Stimulated activated CD4-positive, alpha-beta T cell treated with anti-CD3 and anti-CD28 coated beads, TNF-alpha, amount 100 ng/mL, for 24 hours (primary cell): ENCODE data around the gene E2F6.
"Not testable (repeated sequence)": the region's sequence is repeated elsewhere in the genome, so short reads cannot be mapped to it uniquely, and the experiment has no call there.

ENCODE experiments used
- DNase-seq, 3 experiments: peaks; one replicate each; pipeline ENCODE4 v3.0.0-alpha.2; 2020; ENCODE audit warnings: low read depth in 3 of 3

Gene E2F6

DNA sequence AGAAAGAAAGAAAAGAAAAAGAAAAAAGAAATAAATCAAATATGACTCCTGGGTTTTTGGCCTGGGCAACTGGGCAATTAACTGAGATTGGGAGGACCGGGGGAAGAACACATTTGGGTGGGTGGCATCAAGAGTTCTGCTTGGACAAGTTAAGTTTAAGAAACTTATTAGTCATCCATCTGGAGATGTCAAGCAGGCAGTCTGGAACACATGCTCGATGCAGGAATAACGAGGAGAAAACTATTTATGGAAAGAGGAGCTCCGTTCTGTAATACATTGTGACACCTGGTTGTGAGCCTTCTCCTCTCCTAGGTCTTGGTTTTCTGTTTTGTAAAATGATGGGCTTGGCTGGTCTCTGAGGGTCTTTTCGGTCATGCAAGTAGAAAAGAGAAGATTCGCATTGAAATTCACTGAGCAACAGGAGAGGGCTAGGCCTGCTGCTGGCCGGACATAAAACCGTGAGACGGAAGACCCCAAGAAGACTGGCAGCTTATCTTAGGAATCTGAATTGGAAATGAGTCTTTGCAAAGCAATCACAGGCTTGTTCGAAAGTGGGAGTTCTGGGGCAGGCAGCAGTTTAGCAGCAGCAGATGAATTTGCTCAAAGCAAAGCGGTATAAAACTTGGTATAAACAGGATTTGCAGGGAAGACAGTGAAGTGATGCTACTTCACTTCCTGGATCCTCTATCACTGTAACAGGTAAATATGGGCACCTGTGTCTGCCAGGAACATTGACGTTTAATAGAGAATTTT lies 51.4 kb downstream of the E2F6 start:
- no peak for DNase-seq

DNA sequence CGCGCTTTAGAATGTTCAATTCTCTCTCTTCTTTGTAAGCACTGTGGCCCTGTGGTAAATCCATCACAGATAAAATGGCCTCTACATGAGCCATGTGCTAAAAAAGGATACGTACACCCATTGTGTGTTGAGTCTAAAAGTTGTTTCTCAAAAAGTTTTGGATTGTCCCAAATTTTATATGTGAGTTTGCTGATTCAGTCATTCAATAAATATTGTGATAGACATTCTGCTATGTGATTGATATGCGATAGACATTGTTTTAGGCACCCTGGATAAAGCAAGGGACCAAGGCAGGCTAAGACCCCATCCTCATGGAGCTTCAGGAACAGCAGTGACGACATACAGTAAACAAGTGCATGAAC lies 53.5 kb downstream of the E2F6 start:
- DNase-seq: no peak

DNA sequence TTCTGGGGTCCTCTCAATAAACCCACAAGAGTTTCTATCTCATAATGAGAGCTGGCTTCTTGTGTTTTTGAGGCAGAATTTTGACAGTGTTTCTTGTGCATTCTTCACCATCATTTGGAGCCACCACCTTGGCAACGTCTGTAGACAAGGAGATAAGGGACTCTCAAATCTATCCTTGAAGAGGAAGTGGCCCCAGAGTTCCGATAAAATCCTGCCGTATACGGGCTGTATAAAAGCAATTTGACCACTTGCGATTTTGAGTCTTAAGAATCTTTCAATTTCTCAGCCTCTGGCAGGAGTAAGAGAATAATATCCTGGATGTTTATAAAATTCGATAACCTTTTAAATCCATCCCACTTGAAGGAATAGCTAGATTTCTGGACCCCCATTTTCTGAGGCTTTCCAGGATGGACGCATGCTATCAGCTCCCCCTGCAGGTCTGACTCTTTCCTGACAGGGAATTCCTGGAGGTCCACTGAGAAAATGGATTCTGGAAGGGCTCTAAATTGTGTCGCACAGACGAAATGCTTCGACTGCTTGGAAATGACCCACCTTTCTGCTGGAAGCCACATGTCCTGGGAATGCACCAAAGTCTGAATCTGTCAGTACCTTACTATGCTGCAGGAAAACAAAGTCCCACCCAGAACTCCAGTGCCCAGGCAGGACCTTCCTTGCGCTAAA lies 54.1 kb downstream of the E2F6 start:
- DNase-seq: no peak

DNA sequence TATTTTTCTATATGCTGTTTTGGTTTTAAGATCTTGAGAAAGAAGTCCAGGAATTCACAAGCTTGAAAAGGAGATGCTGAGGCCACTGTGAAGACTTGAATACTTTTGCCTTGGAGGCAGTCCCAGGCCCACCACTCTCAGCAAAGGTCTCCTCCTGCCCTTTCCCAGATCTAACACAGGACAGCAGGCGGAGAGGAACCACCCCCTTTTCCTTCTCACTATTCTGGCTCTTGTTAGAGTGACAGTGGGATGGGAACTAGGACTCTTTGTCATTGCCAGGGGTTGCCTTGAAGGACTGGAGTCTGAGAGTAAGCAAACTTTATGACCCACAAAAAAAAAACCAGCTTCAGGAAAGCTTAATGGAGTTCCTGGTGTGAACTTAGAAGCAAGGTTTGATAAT lies 54.7 kb downstream of the E2F6 start:
- DNase-seq: no peak

DNA sequence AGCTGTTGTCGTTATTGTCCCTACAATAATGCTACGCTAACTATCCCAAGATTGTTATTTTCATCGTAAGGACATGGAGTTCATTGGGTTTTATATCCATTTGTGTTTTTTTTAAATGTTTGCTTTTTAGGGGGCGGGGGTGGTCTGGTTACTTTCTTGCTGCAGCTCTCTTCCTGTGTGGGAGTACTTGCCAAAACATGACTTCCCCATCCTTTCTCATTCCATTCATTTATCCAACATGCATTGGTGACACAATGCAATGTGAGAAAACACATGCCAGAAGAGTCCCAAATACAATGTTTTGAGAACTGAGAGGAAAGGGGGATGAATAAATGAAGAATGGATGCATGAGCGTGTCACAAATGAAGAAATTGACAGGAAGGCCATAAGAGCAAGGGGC lies 55.9 kb downstream of the E2F6 start:
- no peak for DNase-seq

DNA sequence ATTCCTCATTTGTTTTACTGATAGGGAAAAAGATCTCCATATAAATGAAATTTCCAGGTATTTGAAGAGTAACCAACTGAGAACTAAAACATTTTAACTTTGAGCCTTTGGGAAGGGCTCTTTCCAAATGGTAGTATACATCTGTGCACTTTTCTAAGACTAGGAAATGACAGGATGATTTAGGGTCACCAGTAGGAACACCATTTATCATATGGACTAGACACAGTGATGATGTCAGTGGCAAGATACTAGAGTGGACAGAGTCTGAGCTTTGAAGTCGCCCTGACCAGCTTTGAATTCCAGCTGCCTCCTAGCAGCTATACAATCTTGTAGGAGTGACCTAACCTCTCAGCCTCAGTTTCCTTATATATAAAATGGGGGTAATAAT lies 56.4 kb downstream of the E2F6 start:
- DNase-seq: no peak

DNA sequence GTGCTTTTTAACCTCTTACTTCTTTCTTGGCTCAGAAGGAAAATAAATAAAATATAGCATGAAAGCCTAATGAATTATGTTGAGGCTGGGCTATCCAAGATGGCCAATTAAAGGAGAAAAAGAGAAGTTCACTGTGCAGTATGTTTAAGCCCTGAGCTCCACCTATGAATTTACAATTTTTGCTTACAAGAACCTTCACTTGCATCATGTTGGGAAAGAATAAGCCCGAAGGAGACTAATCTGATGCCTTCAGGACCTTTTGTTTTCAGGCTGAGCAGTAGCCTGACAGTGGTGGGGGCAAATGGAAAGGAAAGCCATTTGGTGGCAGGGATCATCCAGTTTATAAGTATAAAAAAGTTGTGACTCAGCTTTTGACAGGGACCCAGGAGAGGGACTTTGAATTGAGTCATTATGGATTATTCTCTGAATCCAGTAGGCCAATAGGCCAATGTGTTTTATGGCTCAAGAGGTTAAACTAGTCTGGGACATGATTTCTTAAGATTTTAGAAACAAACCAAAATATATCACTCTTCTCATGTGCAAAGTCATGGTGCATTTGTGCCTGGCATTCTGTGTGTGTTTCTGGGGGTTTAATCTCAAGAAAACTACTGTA lies 56.9 kb downstream of the E2F6 start:
- no peak for DNase-seq

DNA sequence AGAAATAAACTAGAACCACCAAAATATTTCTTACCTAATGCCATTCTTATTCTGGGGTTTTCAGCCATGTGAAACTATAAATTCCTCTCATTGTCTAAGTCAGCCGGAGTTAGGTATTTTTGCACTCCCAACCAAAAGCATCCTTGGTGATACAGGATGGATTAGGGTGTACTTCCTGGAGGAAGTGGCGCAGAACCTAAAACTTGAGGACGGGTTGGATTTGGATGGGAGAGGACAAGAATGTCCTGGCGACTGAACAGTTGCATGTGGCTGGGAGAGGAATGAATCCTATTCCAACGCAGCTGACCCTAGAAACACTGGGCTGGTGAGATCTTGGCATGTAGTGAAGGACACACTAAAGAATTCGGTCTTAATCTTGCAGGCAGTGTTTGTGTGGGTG lies 58.5 kb downstream of the E2F6 start:
- DNase-seq: no peak

DNA sequence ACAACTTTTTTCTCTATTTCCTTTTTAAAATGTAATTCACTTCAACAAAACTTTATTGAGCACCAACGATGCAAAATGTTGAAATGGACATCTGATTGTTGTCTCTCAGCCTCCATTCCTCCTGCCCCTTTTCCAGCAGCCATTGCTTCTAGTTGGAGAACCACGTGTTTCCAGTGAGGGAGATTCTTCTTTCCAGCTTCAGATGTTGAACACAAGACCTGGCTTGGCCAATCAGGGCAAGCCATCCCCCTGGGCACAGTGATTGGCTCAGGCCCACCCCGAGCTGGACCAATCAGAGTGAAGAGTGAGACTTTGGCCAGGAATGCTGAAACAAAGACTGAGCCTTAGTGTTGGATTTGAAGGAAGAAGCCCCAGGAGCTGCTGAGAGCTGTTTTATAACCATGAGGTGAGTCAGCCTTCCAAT lies 59.0 kb downstream of the E2F6 start:
- DNase-seq: no peak

DNA sequence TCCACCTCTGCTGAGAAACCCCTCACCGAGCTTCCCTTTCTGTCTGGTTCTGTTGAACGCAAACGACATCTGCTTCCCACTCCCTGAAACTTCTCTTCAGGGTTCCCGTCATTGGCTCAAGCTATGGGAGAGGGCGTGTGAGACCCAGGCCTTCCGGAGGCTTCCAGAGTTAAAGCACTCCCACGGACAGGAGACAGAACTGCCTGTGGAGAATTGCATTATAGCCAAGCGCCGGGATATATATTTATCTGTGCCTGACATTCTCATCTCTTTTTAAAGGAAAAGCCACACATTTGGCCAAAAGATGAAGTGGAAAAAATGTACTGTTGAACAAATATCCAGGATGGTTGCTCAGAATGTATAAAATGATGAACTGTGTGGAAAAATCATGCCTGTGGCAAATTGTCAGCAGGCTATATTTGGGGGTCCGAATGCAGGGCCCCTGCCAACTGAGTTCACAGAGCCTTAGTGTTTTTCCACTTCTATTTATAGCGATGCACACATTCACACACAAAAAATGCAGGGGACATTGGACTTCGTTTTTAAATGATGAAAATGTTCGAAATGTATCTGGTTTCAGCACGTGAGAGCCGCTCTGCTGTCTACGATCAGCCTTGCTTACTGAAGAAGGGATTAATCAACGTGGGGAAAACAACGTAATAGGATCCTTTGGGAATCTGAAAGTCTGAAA lies 59.5 kb downstream of the E2F6 start:
- DNase-seq: no peak

DNA sequence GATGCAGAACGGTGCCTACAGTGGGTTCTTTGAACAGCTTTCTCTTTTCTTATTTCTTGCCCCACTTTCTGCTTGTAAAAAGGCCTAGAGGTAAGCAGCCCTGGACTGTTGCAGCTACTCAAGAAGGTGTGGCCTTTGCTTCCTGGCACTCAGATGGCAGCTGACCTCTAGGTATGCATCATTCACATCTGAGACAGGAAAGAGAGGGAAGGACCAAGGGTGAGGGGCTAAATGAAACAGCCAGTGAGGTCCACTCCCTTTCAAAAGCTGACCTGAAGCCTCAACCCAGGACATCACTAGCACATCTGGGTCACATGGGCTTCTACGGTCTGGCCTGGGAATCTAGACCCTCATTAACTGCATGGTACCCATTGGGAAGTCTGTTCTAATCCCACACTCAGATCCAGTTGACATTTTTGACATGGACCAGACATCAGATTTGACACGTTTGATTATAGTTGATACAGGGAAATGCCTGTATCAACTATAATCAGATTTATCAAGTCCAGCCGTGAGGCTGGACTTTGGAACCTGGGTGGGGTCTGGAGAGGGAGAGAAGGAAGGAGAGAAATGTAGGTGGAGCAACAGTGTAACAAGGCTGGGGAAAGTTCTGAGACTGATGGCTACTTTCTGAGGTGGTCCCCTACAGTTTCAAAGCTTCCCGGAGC lies 60.2 kb downstream of the E2F6 start:
- DNase-seq: no peak

DNA sequence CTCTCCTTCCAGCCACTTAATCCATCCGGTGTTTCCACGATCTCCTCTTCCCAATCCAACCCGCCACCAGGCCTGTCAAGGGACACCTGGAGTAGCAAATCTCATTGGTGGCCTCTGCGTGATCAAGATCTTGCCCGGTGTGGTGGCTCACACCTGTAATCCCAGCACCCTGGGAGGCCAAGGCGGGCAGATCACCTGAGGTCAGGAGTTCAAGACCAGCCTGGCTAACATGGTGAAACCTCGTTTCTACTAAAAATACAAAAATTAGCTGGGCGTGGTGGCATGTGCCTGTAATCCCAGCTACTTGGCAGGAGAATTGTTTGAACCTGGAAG lies 60.9 kb downstream of the E2F6 start:
- not testable (repeated sequence) for DNase-seq

DNA sequence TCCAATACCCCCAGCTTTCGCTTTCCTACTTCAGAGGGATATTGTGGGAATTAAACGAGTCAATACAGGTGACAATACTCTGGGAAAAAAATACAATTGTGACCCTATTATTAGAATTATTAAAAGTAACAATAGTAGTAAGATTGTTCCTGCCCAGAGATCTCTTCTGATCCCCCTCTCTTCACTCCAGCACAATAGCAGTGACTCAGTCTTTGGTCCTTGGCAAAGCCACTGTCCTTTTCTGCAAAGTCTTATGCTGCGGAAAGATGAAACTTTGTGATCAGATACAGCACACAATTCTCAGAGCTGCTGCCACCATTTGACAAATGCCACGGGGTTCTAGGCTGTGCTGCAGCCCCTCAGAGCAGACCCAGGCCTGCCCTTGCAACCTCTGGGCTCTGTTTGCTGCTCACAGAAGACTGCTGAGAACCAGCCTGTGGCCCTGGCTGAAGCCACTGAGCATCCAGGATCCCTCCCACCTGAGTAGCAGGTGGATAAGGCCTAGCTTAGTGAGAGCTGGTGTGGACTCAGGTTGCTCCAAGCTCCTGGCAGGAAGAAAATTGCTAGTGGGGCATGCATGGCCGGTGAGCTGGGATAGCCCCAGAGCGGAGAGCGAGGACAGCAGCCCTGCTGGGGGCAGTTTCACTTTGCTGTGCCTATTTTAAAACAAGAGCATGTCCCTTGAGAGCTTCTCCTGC lies 61.4 kb downstream of the E2F6 start:
- DNase-seq: no peak

DNA sequence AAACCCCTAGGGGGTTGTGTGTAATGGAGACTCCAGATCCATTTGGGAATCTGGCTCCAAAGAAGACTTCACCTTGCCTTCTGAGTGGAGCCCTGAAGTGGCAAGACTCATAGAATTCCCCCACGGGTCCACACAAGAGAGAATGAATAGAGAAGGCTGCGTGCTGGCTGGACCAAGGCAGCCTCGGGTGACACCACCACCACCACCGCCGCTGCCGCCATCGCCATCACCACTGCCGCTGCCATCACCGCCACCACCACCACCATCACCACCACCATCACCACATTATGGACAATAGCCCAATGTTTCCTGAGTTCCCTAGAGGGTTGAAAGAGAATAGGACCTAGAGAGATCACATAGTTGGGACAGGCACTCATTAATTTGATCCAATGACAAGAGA lies 63.5 kb downstream of the E2F6 start:
- no peak for DNase-seq

DNA sequence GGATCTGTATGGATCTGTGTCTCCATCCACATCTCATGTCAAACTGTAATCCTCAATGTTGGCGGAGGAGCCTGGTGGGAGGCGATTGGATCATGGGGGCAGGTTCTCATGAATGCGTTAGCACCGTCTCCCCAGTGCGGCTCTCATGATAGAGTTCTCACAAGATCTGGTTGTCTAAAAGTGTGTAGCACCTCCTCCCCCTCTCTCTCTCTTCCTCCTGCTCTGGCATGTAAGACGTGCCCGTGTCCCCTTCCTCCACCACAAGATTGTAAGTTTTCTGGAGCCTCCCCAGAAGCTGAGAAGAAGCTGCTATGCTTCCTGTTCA lies 66.6 kb downstream of the E2F6 start:
- no peak for DNase-seq

DNA sequence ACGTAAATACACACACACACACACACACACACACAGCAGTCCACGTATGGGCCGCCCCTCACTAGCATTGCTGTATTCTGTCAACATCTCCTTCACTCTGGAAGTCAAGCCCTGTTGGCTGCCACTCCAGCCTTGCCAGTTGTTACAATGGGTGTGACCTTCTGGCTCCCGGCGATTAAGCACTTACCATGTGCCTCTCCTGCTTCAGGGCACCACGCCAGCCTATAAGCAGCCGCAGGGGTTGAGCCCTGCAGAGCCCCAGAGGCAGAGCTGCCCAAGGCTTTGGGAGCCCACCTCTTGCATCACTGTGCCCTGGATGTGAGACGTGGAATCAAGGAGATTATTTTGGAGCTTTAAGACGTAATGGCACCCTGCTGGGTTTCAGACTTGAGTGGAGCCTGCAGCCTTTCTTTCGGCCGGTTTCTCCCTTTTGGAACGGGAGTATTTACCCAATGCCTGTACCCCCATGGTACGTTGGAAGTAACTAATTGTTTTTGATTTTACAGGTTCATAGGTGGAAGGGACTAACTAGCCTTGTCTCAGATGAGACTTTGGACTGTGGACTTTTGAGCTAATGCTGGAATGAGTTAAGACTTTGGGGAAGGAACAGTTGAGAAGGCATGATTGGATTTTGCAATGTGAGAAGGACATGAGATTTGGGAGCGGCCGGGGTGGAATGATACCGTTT lies 67.1 kb downstream of the E2F6 start:
- no peak for DNase-seq

DNA sequence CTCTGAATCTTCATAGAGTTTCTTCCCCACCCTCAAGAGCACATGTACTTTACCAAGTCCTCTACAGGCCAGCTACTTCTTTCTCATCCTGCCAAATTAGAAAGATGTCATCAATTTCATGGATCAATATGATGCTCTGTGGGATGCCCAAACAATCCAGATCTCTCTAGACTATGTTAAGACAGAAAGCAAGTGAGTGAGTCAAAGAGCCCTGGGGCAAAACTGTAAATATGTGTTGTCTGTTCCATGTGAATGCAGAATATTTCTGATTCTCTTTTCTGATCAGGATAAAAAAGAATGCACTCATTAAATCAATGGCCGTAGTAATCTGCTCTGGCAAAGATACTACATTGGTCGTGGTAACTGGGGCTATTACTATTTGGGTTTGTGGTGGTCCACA lies 68.4 kb downstream of the E2F6 start:
- DNase-seq: no peak

DNA sequence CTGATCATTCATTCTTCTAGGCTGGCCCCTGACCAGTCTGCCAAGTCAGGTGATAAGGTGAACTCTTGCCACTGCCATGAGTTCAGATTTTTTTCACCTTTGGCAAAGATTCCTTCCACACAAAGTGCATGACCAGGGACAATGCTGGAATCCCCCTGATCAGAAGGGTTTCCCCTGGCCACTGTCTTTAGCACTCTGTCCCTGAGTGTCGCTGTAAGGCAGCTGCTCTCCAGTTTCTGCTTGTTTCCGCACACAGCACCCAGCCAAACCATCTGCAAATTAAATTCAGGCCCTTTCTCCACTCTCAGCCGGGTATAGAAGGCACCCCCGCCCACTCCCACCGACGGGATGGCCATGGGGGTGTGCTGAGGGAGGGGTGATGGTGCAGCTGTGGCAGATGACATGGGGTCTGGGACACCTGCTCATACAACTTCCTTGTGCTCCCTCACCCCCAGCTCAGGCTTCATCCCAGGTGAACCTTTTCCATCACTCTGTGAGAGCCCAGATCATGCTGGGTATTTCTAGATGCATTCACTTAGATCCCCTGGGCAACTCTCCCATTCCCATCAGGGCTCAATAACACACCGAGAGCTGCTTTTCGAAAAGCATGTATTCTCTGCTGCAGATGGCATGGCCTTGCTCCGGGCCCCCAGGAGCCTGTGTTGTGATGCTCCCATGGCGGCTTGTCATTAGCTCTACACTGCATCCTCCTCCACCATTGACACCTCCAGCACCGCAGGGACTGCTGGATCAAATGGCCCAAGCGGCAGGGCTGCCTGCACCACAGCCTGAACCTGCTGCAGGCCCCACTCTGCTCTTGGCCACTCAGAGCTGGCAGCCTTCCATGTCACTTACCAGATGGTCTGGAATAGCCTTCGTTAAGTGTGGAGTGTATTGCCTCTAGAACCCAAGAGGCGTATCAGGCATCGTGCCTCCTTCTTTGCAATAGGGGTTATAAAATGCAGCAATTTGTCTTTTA lies 69.2 kb downstream of the E2F6 start:
- DNase-seq: no peak

DNA sequence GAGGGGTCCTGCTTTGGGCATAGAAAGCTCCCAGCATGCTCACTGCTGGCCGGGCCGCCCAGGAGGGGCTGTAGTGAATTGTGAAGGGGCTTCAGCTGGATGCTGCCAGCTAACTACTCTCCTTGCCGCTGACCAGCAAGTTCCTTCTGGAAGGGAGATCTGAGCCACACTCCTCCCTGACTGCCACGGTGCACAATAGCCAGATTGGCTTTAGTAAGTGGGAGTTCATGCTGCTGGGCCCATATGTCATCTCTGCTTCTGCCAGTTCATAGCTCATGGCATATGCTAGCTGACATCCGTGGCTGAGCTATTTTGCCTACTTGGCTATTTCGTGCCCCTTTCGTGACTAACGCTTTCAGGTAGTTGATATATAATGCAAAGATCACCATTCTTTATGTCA lies 69.9 kb downstream of the E2F6 start:
- no peak for DNase-seq

DNA sequence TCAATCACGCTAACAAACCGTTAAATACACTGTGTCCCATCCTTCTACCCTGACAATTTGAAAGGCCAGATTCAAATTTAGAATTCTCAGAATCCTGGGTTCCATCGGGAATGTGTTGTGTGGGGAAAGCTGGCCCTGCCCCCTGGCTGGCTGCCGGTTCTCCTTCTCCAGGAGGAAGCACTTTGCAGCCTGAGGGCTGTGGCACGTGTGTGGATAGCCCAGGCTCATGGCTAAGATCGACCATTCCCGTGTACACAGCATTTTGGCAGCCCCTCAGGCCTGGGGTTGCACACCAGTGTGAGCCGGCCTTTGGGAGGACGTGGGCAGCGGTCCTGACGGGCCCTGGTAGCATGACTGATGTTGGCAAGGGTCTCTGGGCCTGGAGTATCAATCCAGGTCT lies 70.6 kb downstream of the E2F6 start:
- no peak for DNase-seq
